SK-N-MC (cell line): Measurements from ENCODE around the gene BORCS6.
"Not testable (repeated sequence)": the region's sequence is repeated elsewhere in the genome, so short reads cannot be mapped to it uniquely, and the experiment has no call there.

Experiments used
- EZH2 ChIP-seq: fragments of 200-600 bp; sonication (generic); IDR thresholded peaks from one replicate; pipeline ENCODE4 v1.6.1; 2017; ENCODE audit warnings: antibody characterized with exemption
- POLR2AphosphoS5 ChIP-seq: IDR thresholded peaks from 2 replicates; pipeline ENCODE4 v1.6.1; 2012; ENCODE audit warnings: mild to moderate bottlenecking, low read depth, low read length, borderline replicate concordance

GRCh38 chr17:8214000-8214399 lies 24.0 kb upstream of the BORCS6 start:
- TF ChIP-seq EZH2, POLR2AphosphoS5: not testable (repeated sequence)
